Measurements from ENCODE around the gene LTO1. TPM values are rescaled to one million over a fixed set of nuclear protein-coding genes. Genes with fewer than 3 reads are reported as not detected.

The LTO1 gene
- polyA plus RNA-seq (2013, experiment 1 of 2; ENCODE audit: insufficient read length): 52.7 TPM
- 20.4 TPM for polyA plus RNA-seq (2013, experiment 2 of 2; ENCODE audit: insufficient read length)

GRCh38 chr11:69674886-69675714, at the start of gene LTO1:
Gene LTO1 (minus strand): TSS chr11:69675353. CDS start chr11:69675239, 114 bp downstream.
- peak; percentile 92 for DNase-seq

- DNase-seq: no peak
Measured at GRCh38 chr11:69721745-69722144, 46.6 kb upstream of the LTO1 start.

- no peak for DNase-seq
Measured at GRCh38 chr11:69721106-69721505, 46.0 kb upstream of the LTO1 start.

DNA sequence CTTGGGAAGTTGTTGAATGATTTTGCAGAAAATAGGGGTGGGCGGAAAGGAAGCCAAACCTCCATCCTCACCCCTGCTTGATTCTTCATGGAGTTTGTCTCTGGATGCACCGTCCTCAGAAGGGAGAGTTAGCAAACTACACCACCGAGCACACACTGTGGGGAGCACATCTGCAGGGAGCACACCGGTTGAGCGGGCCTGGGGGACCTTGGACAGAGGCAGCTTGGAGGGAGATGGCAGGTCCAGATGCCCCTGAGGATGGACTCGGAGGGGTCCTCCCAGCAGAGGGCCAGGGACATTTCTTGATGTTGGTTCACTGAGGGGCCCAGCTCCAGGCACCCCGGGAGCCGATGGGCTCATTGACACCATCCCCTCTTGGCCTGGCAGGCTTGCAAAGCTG, 43.8 kb upstream of the LTO1 start:
- no peak for DNase-seq

GRCh38 chr11:69718147-69718546, 43.0 kb upstream of the LTO1 start:
- peak; percentile 45 for DNase-seq

GRCh38 chr11:69716891-69717747, 42.0 kb upstream of the LTO1 start:
- no peak for DNase-seq

DNA sequence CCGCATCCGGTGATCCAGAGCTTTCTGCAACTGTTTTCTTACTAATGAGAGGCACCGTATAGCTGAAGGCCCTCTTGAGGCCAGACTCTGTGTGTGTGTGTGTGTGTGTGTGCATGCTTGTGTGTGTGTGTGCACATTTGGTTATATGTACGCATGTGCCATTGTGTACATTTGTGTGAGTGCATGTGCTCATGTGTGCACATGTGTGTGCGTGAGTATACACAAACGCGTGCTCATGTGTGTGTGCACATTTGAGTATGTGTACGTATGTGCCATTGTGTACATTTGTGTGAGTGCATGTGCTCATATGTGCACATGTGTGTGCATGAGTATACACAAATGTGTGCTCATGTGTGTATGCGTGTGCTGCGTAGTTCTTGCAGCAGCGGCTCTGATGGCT, 40.9 kb upstream of the LTO1 start:
- DNase-seq: no peak

- no peak for DNase-seq
Measured at GRCh38 chr11:69715446-69715845, 40.3 kb upstream of the LTO1 start.

GRCh38 chr11:69711822-69712801, 37.0 kb upstream of the LTO1 start:
- DNase-seq: no peak

- DNase-seq: no peak
Measured at GRCh38 chr11:69708736-69709401, 33.7 kb upstream of the LTO1 start.

- no peak for DNase-seq
Measured at GRCh38 chr11:69707176-69707575, 32.0 kb upstream of the LTO1 start.

DNA sequence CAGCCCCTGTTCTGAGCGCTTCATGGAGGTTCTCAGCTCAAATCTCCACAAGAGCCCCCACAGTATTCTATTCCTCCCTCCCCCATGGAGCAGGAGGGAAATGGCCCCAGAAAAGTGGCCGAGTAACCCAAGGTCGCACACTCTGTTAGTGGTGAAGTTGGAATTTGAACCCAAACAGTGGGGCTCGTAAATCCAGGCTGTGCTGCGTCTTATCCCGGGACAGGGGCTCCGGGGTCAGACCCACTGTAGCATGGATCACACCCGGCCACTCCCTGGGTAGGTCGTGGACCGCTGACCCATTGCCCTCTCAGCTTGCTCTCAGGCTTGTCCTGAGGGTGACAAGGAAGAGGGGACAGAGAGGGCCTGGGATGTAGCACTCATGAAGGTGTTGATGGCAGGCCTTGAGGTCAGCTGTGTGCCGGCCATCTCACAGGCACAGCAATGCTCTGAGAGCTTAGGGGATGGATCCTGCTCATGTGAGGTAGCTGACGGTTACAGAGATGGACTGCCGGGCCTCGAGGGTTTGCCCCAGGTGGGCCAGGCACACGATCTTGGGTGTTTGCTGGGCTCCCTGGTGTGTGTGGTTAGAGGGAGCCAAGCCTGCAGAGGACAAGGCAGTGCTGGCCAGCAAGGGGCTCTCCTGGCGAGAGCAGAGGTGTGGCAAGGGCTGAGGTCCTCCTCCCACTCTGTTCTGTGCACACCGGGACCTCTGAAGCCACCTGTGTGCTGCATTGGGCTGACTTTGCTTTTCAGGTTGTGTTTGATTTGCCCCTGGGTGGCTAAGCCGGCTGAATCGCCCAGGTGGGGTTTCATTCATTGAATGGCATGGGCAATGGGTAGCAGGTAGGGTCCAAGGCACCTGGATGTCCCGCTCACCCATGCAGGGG, 31.0 kb upstream of the LTO1 start:
- no peak for DNase-seq

DNA sequence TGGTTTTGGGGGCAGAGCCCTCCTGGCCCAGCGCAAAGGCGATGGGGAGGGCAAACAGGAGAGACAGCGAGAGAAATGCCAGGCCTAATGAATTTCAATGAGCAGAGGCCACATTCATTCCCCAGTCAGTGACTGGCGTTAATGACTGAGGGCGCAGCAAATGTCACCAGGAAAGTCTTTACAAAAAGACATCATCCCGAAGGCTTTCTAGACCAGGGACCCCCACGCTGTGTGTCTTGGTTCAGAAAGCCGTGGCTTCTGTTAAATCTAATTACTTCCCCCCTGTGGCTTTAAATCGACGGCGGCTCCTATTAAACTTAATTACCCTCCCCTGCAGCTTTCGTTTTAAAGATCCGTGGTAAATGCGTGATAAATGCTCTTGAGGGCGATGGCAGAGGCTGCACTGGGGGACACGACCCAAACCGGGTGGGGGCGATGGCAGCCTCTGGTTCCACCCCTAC, 30.2 kb upstream of the LTO1 start:
- DNase-seq: no peak

DNA sequence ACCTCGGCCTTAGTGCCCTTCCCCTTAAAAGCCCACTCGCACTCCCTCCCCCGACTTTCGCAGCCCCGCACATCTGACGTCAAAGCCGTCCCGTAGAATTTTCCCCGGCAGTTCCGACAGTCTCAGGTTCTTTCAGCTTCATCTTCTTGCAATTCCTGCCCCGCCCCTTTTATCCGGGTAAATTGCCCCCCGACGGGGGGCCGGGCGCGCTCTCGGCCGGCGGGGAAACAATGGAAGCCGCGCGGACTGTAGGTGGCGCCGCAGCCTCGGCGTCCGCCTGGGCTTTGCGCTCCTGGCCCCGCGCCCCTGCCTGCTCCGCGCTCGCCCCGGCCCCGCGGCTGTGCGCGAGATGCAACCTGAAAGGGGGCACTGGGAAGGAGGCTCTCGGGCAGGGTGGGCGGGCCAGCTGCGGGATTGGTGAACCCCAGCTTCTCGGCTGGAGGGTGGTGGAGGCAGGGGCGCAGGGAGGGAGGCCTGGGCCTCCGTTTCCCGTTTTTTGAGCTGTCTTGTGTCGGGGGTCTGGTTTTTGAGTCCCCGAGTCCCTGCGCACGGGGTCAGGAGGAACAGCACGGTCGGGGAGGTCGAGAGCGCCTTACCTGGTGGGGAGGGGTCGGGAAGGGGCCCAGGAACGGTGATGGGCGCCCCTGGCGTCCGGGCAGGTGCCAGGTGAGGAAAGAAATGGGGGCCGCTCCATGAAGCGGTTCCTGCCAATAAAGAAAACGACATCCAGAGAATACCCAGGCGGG, 29.5 kb upstream of the LTO1 start:
- DNase-seq: no peak

DNA sequence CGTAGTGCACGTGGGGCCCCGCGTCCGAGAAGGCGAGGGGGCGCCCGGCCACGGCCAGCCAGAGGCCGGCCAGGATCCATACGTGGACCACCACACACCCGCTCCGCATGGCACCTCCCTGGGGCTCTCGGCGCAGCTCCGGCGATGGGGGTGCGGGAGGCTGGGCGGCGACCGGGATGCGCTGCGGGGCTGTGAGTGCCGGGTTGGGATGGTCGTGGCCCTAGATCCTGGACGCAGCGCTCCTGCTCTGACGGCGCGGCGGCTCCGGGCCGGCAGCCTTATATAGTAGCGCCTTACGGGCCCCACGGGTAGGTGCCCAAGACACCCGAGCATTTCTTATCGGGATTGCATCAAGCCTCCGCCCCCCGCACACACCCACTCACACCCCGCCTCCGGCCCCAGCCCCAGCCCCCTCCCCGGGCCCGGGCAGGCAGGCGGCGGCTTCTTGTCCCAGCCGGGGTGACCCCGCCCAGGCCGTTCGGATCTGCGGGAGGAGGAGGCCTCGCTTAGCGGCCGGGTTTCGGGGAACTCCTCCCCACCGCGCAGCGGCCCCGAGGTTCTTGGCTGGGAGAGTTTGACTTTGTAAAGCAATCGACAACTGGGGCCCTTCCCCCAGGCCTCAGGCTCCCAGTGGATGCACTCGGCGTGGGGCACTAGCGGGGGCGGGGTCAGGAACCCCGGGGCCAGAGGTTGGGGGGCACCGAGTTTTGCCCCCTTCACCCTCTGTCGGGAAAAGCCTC, 28.8 kb upstream of the LTO1 start, which contains the start of gene FGF19:
TSS of gene FGF19 (minus strand) at position 255 of the 740 bp plus-strand sequence. CDS start at position 109, 146 bp downstream.
- no peak for DNase-seq

DNA sequence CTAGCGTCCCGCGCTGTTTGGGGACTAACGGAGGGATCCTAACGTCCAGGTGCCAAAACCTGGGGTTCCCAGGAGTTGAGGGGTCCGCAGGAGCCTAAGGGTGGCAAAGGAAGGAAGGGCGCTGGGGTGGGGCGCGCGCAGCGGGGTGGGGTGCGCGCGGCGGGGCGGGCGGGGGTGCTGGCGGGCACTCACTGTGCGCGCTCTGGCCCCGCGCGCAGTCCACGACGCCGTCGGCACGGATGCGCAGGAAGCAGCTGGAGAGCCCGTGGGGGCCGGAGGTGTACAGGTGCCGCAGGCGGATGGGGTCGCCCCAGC, 28.3 kb upstream of the LTO1 start:
- no peak for DNase-seq

DNA sequence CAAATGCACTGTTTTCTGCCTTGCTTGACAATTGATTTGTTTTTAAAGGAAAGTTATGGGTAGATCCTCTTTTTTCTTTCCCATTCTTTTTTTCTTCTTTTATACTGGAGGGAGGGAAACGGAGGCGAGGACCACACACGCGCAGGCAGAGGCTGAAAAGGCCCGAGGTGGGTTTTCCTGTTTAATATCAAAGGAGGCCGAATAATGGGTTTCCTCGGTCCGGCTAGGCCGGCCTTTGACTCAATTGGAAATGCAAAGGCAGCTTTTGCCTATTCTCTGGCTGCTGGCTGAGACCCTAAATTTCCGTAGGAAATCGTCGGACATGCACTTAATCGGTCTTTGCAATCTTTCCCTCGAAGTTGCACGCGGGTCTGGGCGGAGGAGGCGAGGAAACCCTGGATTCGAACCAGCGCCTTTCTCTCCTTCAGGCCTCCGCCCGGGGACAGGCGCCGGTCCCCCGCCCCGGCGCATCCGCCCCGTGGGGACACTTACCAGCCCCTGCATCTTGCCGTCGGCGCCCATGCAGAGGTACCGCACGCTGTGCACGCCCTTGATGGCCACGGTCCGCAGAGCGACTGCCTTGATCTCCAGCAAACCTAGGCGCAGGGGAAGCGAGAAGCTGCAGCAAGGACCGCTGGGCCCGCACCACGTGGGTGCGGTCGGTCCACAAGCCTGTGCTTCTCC, 27.8 kb upstream of the LTO1 start:
- DNase-seq: no peak

GRCh38 chr11:69702239-69702691, 27.1 kb upstream of the LTO1 start:
- DNase-seq: no peak
